IMR-90 (cell line): ENCODE results near the gene BCAS1. TPM values are rescaled to one million over a fixed set of nuclear protein-coding genes. Genes with fewer than 3 reads are reported as not detected.

Experiments
- ATAC-seq: fragments of 200-7000 bp; cut with Tn5 transposase; 2 replicates; pipeline ENCODE4 v1.9.1; 2020; ENCODE audit warnings: low read depth, mild to moderate bottlenecking, moderate library complexity
- BruUV-seq: library from RNA; stranded (reverse); fragments of 400-500 nt; replicated peaks from 2 replicates; lab custom pipeline; 2021; lab: Mats Ljungman, UMichigan
- CTCF ChIA-PET: fragments of 300-600 bp; formaldehyde crosslinking; extraction: SDS; loops from one replicate; lab custom pipeline; 2021; ENCODE audit warnings: antibody characterized with exemption; lab: Yijun Ruan, JAX
- POLR2A ChIA-PET: fragments of 300-600 bp; sonication (Branson Sonifier 250); formaldehyde crosslinking; loops from one replicate; lab custom pipeline; 2022; ENCODE audit warnings: antibody characterized with exemption; ENCODE audit not compliant: unreplicated experiment; lab: Charles Lee
- DNase-seq: peaks from one replicate; pipeline ENCODE4 v3.0.0; 2013
- H2AFZ ChIP-seq: replicated peaks from 2 replicates; pipeline ENCODE3; 2013; ENCODE audit warnings: low read length, mild to moderate bottlenecking; ENCODE audit not compliant: poor library complexity
- H2AK5ac ChIP-seq: 2 replicates; pipeline ENCODE4 v1.6.1; 2013; ENCODE audit warnings: low read depth, low read length, inconsistent platforms
- H2AK9ac ChIP-seq: replicated peaks from 2 replicates; pipeline ENCODE3; 2013; ENCODE audit warnings: mild to moderate bottlenecking, low read depth, low read length, moderate library complexity; ENCODE audit not compliant: poor library complexity
- H2BK120ac ChIP-seq: 2 replicates; pipeline ENCODE4 v1.6.1; 2013; ENCODE audit warnings: low read depth, low read length, inconsistent platforms
- H2BK15ac ChIP-seq: 3 replicates; pipeline ENCODE4 v1.6.1; 2013; ENCODE audit warnings: low read depth, low read length, inconsistent platforms
- H2BK20ac ChIP-seq: 2 replicates; pipeline ENCODE4 v1.6.1; 2013; ENCODE audit warnings: low read depth, mild to moderate bottlenecking, inconsistent platforms, low read length, moderate library complexity
- H2BK5ac ChIP-seq: 2 replicates; pipeline ENCODE4 v1.6.1; 2013; ENCODE audit warnings: mild to moderate bottlenecking, low read depth, low read length, inconsistent platforms; ENCODE audit not compliant: poor library complexity, severe bottlenecking
- H3K14ac ChIP-seq: replicated peaks from 2 replicates; pipeline ENCODE4 v1.6.1; 2013; ENCODE audit warnings: low read depth, low read length, inconsistent platforms
- H3K18ac ChIP-seq: 2 replicates; pipeline ENCODE4 v1.6.1; 2013; ENCODE audit warnings: low read depth, low read length, control low read depth
- H3K23ac ChIP-seq: 2 replicates; pipeline ENCODE4 v1.6.1; 2013; ENCODE audit warnings: low read depth, low read length, inconsistent platforms
- H3K27ac ChIP-seq: 2 replicates; pipeline ENCODE4 v1.5.1; 2013; ENCODE audit warnings: mild to moderate bottlenecking, control low read depth, low read length; ENCODE audit not compliant: insufficient read depth
- H3K27me3 ChIP-seq: 2 replicates; pipeline ENCODE4 v1.6.1; 2013; ENCODE audit warnings: low read length; ENCODE audit not compliant: control insufficient read depth, insufficient read depth
- H3K36me3 ChIP-seq: 2 replicates; pipeline ENCODE4 v1.6.1; 2013; ENCODE audit warnings: low read length, mixed read lengths; ENCODE audit not compliant: control insufficient read depth, insufficient read depth
- H3K4ac ChIP-seq: 2 replicates; pipeline ENCODE4 v1.6.1; 2013; ENCODE audit warnings: low read depth, low read length, inconsistent platforms
- H3K4me1 ChIP-seq: 2 replicates; pipeline ENCODE4 v1.6.1; 2013; ENCODE audit warnings: low read length, mixed read lengths; ENCODE audit not compliant: control insufficient read depth, insufficient read depth
- H3K4me2 ChIP-seq: 2 replicates; pipeline ENCODE4 v1.6.1; 2013; ENCODE audit warnings: low read depth, mild to moderate bottlenecking, control low read depth, low read length, moderate library complexity
- H3K4me3 ChIP-seq: 2 replicates; pipeline ENCODE4 v1.5.1; 2013; ENCODE audit warnings: low read depth, mild to moderate bottlenecking, control low read depth, low read length, moderate library complexity; ENCODE audit not compliant: insufficient read depth
- H3K56ac ChIP-seq: 2 replicates; pipeline ENCODE4 v1.6.1; 2013; ENCODE audit warnings: low read length, inconsistent platforms; ENCODE audit not compliant: insufficient read depth; ENCODE audit errors: extremely low read depth
- H3K79me1 ChIP-seq, 2 experiments: 2 replicates each; pipeline ENCODE4 v1.6.1; 2013; ENCODE audit warnings: low read length in 2 of 2, inconsistent platforms in 1 of 2, low read depth in 1 of 2
- H3K9ac ChIP-seq: 2 replicates; pipeline ENCODE4 v1.6.1; 2013; ENCODE audit warnings: low read depth, low read length, control low read depth
- H3K9me1 ChIP-seq: 2 replicates; pipeline ENCODE4 v1.6.1; 2013; ENCODE audit warnings: low read length, inconsistent platforms; ENCODE audit not compliant: insufficient read depth
- H3K9me3 ChIP-seq: 2 replicates; pipeline ENCODE4 v1.6.1; 2013; ENCODE audit warnings: low read length; ENCODE audit not compliant: control insufficient read depth, insufficient read depth
- H4K20me1 ChIP-seq: 2 replicates; pipeline ENCODE4 v1.6.1; 2013; ENCODE audit warnings: low read length, inconsistent platforms; ENCODE audit not compliant: insufficient read depth
- H4K5ac ChIP-seq: 2 replicates; pipeline ENCODE4 v1.6.1; 2013; ENCODE audit warnings: mild to moderate bottlenecking, low read depth, low read length, control low read depth
- H4K8ac ChIP-seq, 2 experiments: 2 replicates each; pipeline ENCODE4 v1.6.1; 2013; ENCODE audit warnings: low read depth in 2 of 2, low read length in 2 of 2, control low read depth in 1 of 2, inconsistent platforms in 1 of 2
- H4K91ac ChIP-seq: 2 replicates; pipeline ENCODE4 v1.6.1; 2013; ENCODE audit warnings: low read depth, low read length, inconsistent platforms; ENCODE audit not compliant: insufficient read depth
- BHLHE40 ChIP-seq: fragments of 150-350 bp; IDR thresholded peaks from 2 replicates; pipeline ENCODE4 v1.6.1; 2016; ENCODE audit warnings: mild to moderate bottlenecking, low read depth, low read length
- CEBPB ChIP-seq: IDR thresholded peaks from 2 replicates; pipeline ENCODE4 v1.6.1; 2012; ENCODE audit warnings: low read depth, low read length, improper control_type of control experiment
- CHD1 ChIP-seq: IDR thresholded peaks from 2 replicates; pipeline ENCODE4 v1.6.1; 2012; ENCODE audit warnings: low read depth, low read length, improper control_type of control experiment
- CTCF ChIP-seq: conservative IDR thresholded peaks from 2 replicates; pipeline ENCODE4 v1.5.1; 2012; ENCODE audit warnings: mild to moderate bottlenecking, low read depth, low read length, improper control_type of control experiment
- ELK1 ChIP-seq: fragments of 150-350 bp; IDR thresholded peaks from 2 replicates; pipeline ENCODE4 v1.6.1; 2016; ENCODE audit warnings: low read depth, mild to moderate bottlenecking, low read length, moderate library complexity, borderline replicate concordance
- FOS ChIP-seq: fragments of 150-350 bp; IDR thresholded peaks from 2 replicates; pipeline ENCODE4 v1.6.1; 2016; ENCODE audit warnings: low read depth, low read length
- MAFK ChIP-seq: IDR thresholded peaks from 2 replicates; pipeline ENCODE4 v1.6.1; 2012; ENCODE audit warnings: low read depth, low read length, improper control_type of control experiment
- MAZ ChIP-seq: IDR thresholded peaks from 2 replicates; pipeline ENCODE4 v1.6.1; 2012; ENCODE audit warnings: low read depth, mild to moderate bottlenecking, low read length, improper control_type of control experiment, moderate library complexity, borderline replicate concordance
- MXI1 ChIP-seq: IDR thresholded peaks from 2 replicates; pipeline ENCODE4 v1.6.1; 2012; ENCODE audit warnings: low read depth, mild to moderate bottlenecking, low read length, moderate library complexity, borderline replicate concordance
- POLR2A ChIP-seq: IDR thresholded peaks from 2 replicates; pipeline ENCODE4 v1.6.1; 2012; ENCODE audit warnings: mild to moderate bottlenecking, low read depth, low read length
- RAD21 ChIP-seq: IDR thresholded peaks from 2 replicates; pipeline ENCODE4 v1.6.1; 2012; ENCODE audit warnings: low read length, improper control_type of control experiment
- RCOR1 ChIP-seq: IDR thresholded peaks from 2 replicates; pipeline ENCODE4 v1.6.1; 2012; ENCODE audit warnings: mild to moderate bottlenecking, low read length, improper control_type of control experiment; ENCODE audit not compliant: insufficient replicate concordance
- RFX5 ChIP-seq: IDR thresholded peaks from 2 replicates; pipeline ENCODE4 v1.8.0; 2012; ENCODE audit warnings: low read depth, mild to moderate bottlenecking, low read length, moderate library complexity
- SMC3 ChIP-seq: fragments of 150-350 bp; IDR thresholded peaks from 2 replicates; pipeline ENCODE4 v1.6.1; 2016; ENCODE audit warnings: low read depth, mild to moderate bottlenecking, antibody characterized with exemption, low read length, moderate library complexity
- USF2 ChIP-seq: fragments of 150-350 bp; IDR thresholded peaks from 2 replicates; pipeline ENCODE4 v1.6.1; 2017; ENCODE audit warnings: mild to moderate bottlenecking, antibody characterized with exemption, low read length, low read depth
- WGBS, 2 experiments: methylation state at CpG; one replicate each; pipeline versions ENCODE4 v1.1.5 to v1.1.7; 2013; ENCODE audit warnings: missing lambda C conversion rate in 2 of 2; ENCODE audit not compliant: insufficient read length in 1 of 2; ENCODE audit errors: extremely low coverage in 2 of 2; 5-methylcytosine and 5-hydroxymethylcytosine counted together
- dilution Hi-C: fragments of 300-500 bp; cut with HindIII; formaldehyde crosslinking; loops from one replicate; pipeline ENCODE4 v1.14.3; 2018; ENCODE audit warnings: low sequenced_read_pairs; ENCODE audit not compliant: unreplicated experiment
- in situ Hi-C: fragments of 300-500 bp; cut with MboI; formaldehyde crosslinking; loops from 3 replicates; pipeline ENCODE4 v1.14.3; 2019; ENCODE audit warnings: low sequenced_read_pairs, inconsistent platforms, mixed read lengths
- intact Hi-C: fragments of 100-400 bp; cut with micrococcal nuclease; formaldehyde crosslinking; loops from 2 replicates; pipeline ENCODE4 v1.10.0; 2022
- polyA plus RNA-seq, 3 experiments: library from polyadenylated mRNA; depleted of rRNA; stranded (reverse); fragments of >200 nt; gene quantifications; 2 replicates each; pipeline ENCODE4 v1.2.3, GENCODE V29; 2012; ENCODE audit warnings: low replicate concordance in 1 of 3
- total RNA-seq: library from RNA; depleted of rRNA; stranded (reverse); fragments of >200 nt; gene quantifications from 2 replicates; pipeline ENCODE4 v1.2.3, GENCODE V29; 2012

Gene BCAS1
- total and polyA plus RNA-seq, 2 of the 4 experiments (the other 2 are of a cell fraction): under 0.01 TPM; not detected in 1

DNA sequence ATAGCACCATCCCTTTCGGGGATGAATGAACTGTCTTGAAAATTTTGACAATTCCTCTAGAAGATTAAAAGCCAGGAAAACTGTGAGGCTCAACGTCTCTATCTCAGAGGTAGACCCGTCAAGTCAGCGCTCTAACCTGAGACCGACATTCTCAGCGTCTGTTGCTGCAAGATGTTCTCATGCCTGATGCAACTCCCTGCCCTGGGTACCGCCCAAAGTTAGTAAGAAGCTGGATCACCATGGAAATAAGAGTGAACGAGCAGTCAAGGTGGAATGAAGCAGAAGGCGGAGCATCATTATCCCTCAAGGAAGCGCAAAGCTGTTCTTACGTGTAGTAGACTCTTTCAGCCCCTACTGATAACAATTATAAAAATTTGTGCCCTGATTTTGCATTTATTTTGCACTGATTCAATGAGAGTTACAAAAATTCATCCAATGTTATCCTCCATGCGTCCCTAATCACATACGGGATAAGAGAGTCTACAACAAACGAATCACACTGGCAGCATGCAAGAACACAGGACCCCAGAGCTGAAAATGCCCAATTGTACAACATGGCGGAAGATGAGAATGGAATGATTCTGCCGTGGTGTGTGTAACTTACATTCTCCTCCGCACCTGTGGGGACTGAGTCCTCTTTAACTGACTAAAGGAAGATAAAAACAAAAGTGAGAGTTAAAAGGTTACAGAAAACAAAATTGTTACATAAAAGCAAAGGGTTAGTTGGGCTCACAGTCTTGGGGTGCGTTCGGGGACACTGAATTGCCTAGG lies 95.4 kb downstream of the BCAS1 start:
- intact Hi-C loops (no loop called here), in situ Hi-C loops (loop anchor here (25.0 kb wide), 3 partner anchors 112 to 1738 kb away; no protein-coding TSS in a partner anchor), dilution Hi-C loops (no loop called here)
- H3K18ac ChIP-seq: no peak overlapping the region
- no peak overlapping the region for H3K4ac ChIP-seq
- H3K4me2 ChIP-seq: no peak overlapping the region
- no peaks in the 10 kb centered on the region for H4K20me1 ChIP-seq
- H4K91ac ChIP-seq: no peak overlapping the region
- H3K9ac ChIP-seq: no peak overlapping the region
- H3K27ac ChIP-seq: no peak overlapping the region
- no peak overlapping the region for H3K4me3 ChIP-seq
- no TSS peak for BruUV-seq
- no peak overlapping the region for H2BK5ac ChIP-seq
- H2BK120ac ChIP-seq: no peak overlapping the region
- WGBS, 2 experiments: 85% methylated on average over 5 of the region's 19 CpGs; no CpG with 5 or more reads in 1 of the 2 experiments
- no peak overlapping the region for H2AFZ ChIP-seq
- no peaks in the 10 kb centered on the region for H3K36me3 ChIP-seq
- H2BK20ac ChIP-seq: no peak overlapping the region
- DNase-seq (no peak), ATAC-seq (no peak)
- no peak overlapping the region for H3K56ac ChIP-seq
- H2AK5ac ChIP-seq: no peak overlapping the region
- ChIA-PET CTCF (no interaction called here), POLR2A (no interaction called here)
- no peak overlapping the region for H2BK15ac ChIP-seq
- H3K9me1 ChIP-seq: no peaks in the 10 kb centered on the region
- no peaks in the 10 kb centered on the region for H3K4me1 ChIP-seq
- no peaks in the 10 kb centered on the region for H3K79me1 ChIP-seq
- no peaks in the 10 kb centered on the region; the same call in 1 of the 2 replicates for H3K9me3 ChIP-seq
- no peak overlapping the region for H3K23ac ChIP-seq
- H4K8ac ChIP-seq: no peak overlapping the region
- no peak overlapping the region for H3K14ac ChIP-seq
- H3K27me3 ChIP-seq: peaks cover 3% of the 10 kb centered on the region; the same call in 1 of the 2 replicates
- no peak overlapping the region for H4K5ac ChIP-seq
- H2AK9ac ChIP-seq: no peak overlapping the region
- TF ChIP-seq MAZ: no peak
- no peak for TF ChIP-seq USF2
- TF ChIP-seq RAD21: no peak
- no peak for TF ChIP-seq MAFK
- TF ChIP-seq SMC3: no peak
- TF ChIP-seq MXI1: no peak
- no peak for TF ChIP-seq CHD1
- TF ChIP-seq RCOR1: no peak
- TF ChIP-seq FOS: no peak
- no peak for TF ChIP-seq RFX5
- TF ChIP-seq CTCF: no peak
- TF ChIP-seq BHLHE40: no peak
- no peak for TF ChIP-seq CEBPB
- TF ChIP-seq ELK1: no peak
- TF ChIP-seq POLR2A: no peak
